H1 (cell line): ENCODE measurements around the gene ZMAT5. TPM values are rescaled to one million over a fixed set of nuclear protein-coding genes. Genes with fewer than 3 reads are reported as not detected.

Experiments used
- CHD2 ChIP-seq: IDR thresholded peaks from 2 replicates; pipeline ENCODE4 v1.6.1; 2012; ENCODE audit warnings: low read length, improper control_type of control experiment
- CHD7 ChIP-seq: fragments of 300-600 bp; sonication (generic); IDR thresholded peaks from 2 replicates; pipeline ENCODE4 v1.7.1; 2012; ENCODE audit warnings: low read length, moderate library complexity, mild to moderate bottlenecking, inconsistent platforms; ENCODE audit not compliant: insufficient replicate concordance
- CTBP2 ChIP-seq: IDR thresholded peaks from 2 replicates; pipeline ENCODE4 v1.7.0; 2011; ENCODE audit warnings: borderline replicate concordance, mild to moderate bottlenecking, moderate library complexity, mixed read lengths, low read length; ENCODE audit not compliant: insufficient read depth, insufficient read length
- KDM1A ChIP-seq: fragments of 200-600, 300-600 bp; sonication (generic); IDR thresholded peaks from 2 replicates; pipeline ENCODE4 v1.7.1; 2016; ENCODE audit warnings: mild to moderate bottlenecking, low read length, borderline replicate concordance
- NRF1 ChIP-seq: IDR thresholded peaks from 2 replicates; pipeline ENCODE4 v1.6.1; 2011; ENCODE audit warnings: mild to moderate bottlenecking, low read depth, low read length, improper control_type of control experiment
- polyA plus RNA-seq, 7 experiments: library from polyadenylated mRNA; depleted of rRNA in 3 of 7; stranded (reverse) in 5 of 7; unstranded in 2 of 7; fragments of >200 nt in 5 of 7; fragments of 200-250 nt in 2 of 7; gene quantifications; 1 replicate in 5 of 7; 2 replicates in 1 of 7; 4 replicates in 1 of 7; pipeline versions ENCODE4 v1.2.1 to v1.2.3, GENCODE V29; 2011 to 2013; ENCODE audit warnings: missing spikeins in 2 of 7, mixed read lengths in 2 of 7
- total RNA-seq: library from RNA; stranded (reverse); fragmentation: NEBNext Ultra II Directional; extraction: Animal tissue kit (Norgen Biotek cat#: 25700); gene quantifications from 2 replicates; pipeline ENCODE4 v1.2.1, GENCODE V29; 2021

Gene ZMAT5
- total and polyA plus RNA-seq, 2 of the 8 experiments (the other 6 are each of a cell fraction or from before 2014, with no cell fraction given): 14.0 to 38.3 TPM

- TF ChIP-seq CHD7 (no peak), CHD2 (no peak), CTBP2 (no peak), KDM1A (no peak), NRF1 (no peak)
- TF ChIP-seq, all 59 proteins: peak for 0
Observed at GRCh38 chr22:29717789-29718188, 49.0 kb downstream of the ZMAT5 start (continued).
